Osteocyte (in vitro differentiated cells): ENCODE data around the gene VARS2. TPM values are rescaled to one million over a fixed set of nuclear protein-coding genes. Genes with fewer than 3 reads are reported as not detected.

Experiments
- DNase-seq: peaks from one replicate; pipeline ENCODE4 v3.0.0; 2021; ENCODE audit warnings: mixed read lengths; ENCODE audit not compliant: unreplicated experiment; ENCODE audit errors: extremely low spot score
- H3K27ac Mint-ChIP-seq: one replicate; pipeline ENCODE4 v1.8.0; 2021; ENCODE audit warnings: mild to moderate bottlenecking, mixed read lengths; ENCODE audit not compliant: unreplicated experiment
- H3K27me3 Mint-ChIP-seq: one replicate; pipeline ENCODE4 v1.8.0; 2021; ENCODE audit warnings: mixed read lengths; ENCODE audit not compliant: unreplicated experiment
- H3K36me3 Mint-ChIP-seq: one replicate; pipeline ENCODE4 v1.8.0; 2021; ENCODE audit warnings: mixed read lengths; ENCODE audit not compliant: unreplicated experiment
- H3K4me1 Mint-ChIP-seq: one replicate; pipeline ENCODE4 v1.8.0; 2021; ENCODE audit warnings: mixed read lengths; ENCODE audit not compliant: unreplicated experiment
- H3K4me3 Mint-ChIP-seq: one replicate; pipeline ENCODE4 v1.8.0; 2021; ENCODE audit warnings: mild to moderate bottlenecking, moderate library complexity, mixed read lengths; ENCODE audit not compliant: unreplicated experiment
- H3K9me3 Mint-ChIP-seq: one replicate; pipeline ENCODE4 v1.8.0; 2021; ENCODE audit warnings: mixed read lengths; ENCODE audit not compliant: unreplicated experiment
- total RNA-seq: library from RNA; stranded (reverse); gene quantifications from 2 replicates; pipeline ENCODE4 v1.2.1, GENCODE V29; 2021
- TF ChIP-seq, protein P1 (sequence below): fragments of 200-600 bp; sonication (generic); IDR thresholded peaks from 2 replicates; pipeline ENCODE4 v1.5.0; 2021; ENCODE audit warnings: antibody characterized with exemption, mild to moderate bottlenecking, moderate library complexity

The VARS2 gene
- total RNA-seq, 1 donor from 2014 or later: 46.4 TPM

DNA sequence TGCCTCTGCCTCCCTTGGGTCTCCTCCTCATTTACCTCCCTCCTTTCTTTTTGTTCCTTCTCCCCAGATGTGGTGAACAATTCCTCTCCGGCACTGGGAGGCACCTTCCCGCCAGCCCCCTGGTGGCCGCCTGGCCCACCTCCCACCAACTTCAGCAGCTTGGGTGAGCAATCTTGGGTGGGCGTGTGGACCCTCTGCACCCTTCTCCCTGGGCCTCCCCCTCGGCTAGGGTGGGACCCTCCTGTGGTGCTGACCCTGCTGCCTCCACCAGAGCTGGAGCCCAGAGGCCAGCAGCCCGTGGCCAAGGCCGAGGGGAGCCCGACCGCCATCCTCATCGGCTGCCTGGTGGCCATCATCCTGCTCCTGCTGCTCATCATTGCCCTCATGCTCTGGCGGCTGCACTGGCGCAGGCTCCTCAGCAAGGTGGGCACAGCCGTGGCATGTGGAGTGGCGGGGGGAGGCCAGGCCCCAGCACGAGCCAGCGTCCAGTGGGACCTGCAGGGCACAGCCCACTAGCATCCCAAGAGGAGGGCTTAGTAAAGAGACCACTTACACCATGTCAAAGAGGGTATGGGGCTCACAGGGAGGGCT is 20.9 kb upstream of the VARS2 start:
- Mint-ChIP-seq H3K36me3 (peaks cover 54% of the 10 kb centered on the region), H3K9me3 (no peaks in the 10 kb centered on the region), H3K4me3 (no peak overlapping the region), H3K4me1 (peaks cover 22% of the 10 kb centered on the region), H3K27ac (no peak overlapping the region), H3K27me3 (no peaks in the 10 kb centered on the region)
- TF ChIP-seq, protein P1, sequence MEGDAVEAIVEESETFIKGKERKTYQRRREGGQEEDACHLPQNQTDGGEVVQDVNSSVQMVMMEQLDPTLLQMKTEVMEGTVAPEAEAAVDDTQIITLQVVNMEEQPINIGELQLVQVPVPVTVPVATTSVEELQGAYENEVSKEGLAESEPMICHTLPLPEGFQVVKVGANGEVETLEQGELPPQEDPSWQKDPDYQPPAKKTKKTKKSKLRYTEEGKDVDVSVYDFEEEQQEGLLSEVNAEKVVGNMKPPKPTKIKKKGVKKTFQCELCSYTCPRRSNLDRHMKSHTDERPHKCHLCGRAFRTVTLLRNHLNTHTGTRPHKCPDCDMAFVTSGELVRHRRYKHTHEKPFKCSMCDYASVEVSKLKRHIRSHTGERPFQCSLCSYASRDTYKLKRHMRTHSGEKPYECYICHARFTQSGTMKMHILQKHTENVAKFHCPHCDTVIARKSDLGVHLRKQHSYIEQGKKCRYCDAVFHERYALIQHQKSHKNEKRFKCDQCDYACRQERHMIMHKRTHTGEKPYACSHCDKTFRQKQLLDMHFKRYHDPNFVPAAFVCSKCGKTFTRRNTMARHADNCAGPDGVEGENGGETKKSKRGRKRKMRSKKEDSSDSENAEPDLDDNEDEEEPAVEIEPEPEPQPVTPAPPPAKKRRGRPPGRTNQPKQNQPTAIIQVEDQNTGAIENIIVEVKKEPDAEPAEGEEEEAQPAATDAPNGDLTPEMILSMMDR: no peak
- no peak for DNase-seq

DNA sequence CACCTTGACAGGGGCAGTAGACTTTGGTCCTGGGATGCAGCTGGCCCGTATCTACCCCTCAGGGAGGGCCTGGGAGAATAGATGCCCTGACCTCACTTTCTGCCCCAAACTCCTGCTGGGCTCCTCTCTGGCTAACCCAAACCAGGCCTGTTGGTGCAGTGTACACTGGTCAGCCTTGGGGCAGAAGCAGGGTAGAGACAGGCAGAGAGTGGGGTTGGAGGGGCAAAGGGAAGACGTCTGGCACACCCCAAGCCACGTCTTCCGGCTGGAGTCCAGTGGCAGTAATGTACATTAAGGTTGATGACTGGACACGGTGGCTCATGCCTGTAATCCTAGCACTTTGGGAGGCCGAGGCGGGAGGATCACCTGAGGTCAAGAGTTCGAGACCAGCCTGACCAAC is 20.4 kb upstream of the VARS2 start:
- peaks cover 59% of the 10 kb centered on the region for H3K36me3 Mint-ChIP-seq
- no peak for DNase-seq
- no peak overlapping the region for H3K4me3 Mint-ChIP-seq

GRCh38 chr6:30894381-30894780 is 19.7 kb upstream of the VARS2 start:
- TF ChIP-seq, protein P1: no peak
- no peaks in the 10 kb centered on the region for H3K27me3 Mint-ChIP-seq
- no peak overlapping the region for H3K27ac Mint-ChIP-seq
- peaks cover 60% of the 10 kb centered on the region for H3K36me3 Mint-ChIP-seq
- no peak overlapping the region for H3K4me3 Mint-ChIP-seq
- no peaks in the 10 kb centered on the region for H3K9me3 Mint-ChIP-seq
- H3K4me1 Mint-ChIP-seq: peaks cover 12% of the 10 kb centered on the region
- no peak for DNase-seq

More for the DNA sequence above, 20.4 kb upstream of the VARS2 start:
- Mint-ChIP-seq H3K27me3 (no peaks in the 10 kb centered on the region), H3K27ac (no peak overlapping the region), H3K9me3 (no peaks in the 10 kb centered on the region), H3K4me1 (peaks cover 17% of the 10 kb centered on the region)
- TF ChIP-seq, protein P1: no peak

DNA sequence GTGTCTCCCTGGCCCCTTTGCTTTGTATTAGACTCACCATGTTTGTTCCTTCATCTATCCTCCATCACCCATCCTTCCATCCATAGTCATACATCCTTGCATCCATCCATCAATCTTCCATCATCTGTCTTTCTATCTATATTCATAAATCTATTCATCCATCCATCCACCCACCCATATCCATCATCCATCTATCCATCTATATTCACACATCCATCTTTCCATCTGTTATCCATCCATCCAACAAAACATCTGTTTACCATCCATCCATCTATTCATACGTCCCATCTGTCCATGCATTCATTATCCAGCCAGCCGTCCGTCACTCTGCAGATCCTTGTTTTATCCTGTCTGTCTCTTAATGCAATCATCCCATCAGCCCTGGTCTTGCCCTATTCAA is 19.1 kb upstream of the VARS2 start:
- Mint-ChIP-seq H3K27me3 (no peaks in the 10 kb centered on the region), H3K36me3 (peaks cover 60% of the 10 kb centered on the region), H3K27ac (no peak overlapping the region), H3K9me3 (no peaks in the 10 kb centered on the region), H3K4me3 (no peak overlapping the region), H3K4me1 (peaks cover 7% of the 10 kb centered on the region)
- TF ChIP-seq, protein P1: no peak
- no peak for DNase-seq

DNA sequence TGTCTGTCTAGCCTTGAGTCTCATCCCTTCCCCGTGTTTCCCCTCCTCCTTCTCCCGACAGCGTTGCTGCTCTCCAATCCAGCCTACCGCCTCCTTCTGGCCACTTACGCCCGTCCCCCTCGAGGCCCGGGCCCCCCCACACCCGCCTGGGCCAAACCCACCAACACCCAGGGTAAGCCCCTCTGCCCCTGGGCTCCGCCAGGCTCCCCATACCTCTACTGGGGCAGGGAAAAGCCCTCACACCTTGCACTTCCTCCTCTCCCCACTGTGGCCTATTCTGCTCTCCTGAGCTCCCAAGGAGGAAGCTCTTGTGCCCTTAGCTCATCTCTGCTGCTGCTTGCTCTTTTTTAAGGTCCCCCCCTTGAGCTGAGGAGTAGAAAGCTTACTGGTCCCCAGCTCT is 18.7 kb upstream of the VARS2 start:
- Mint-ChIP-seq H3K36me3 (peaks cover 59% of the 10 kb centered on the region), H3K27ac (no peak overlapping the region), H3K9me3 (no peaks in the 10 kb centered on the region), H3K27me3 (no peaks in the 10 kb centered on the region), H3K4me3 (no peak overlapping the region), H3K4me1 (peaks cover 2% of the 10 kb centered on the region)
- DNase-seq: no peak
- TF ChIP-seq, protein P1: no peak
